AML-193 (cell line): Measurements from ENCODE around the gene MAEA.

ENCODE experiments used
- DNase-seq, 2 experiments: peaks; one replicate each; lab custom pipeline; 2025; lab: John Stamatoyannopoulos, UW

MAEA gene

GRCh38 chr4:1380368-1381151 is 90.9 kb downstream of the MAEA start:
- DNase-seq: no peak

GRCh38 chr4:1381181-1381621 is 91.5 kb downstream of the MAEA start:
- no peak for DNase-seq

- DNase-seq: no peak
Measured at GRCh38 chr4:1381944-1382541, 92.4 kb downstream of the MAEA start.

- DNase-seq: no peak
Measured at GRCh38 chr4:1382776-1383727, 93.4 kb downstream of the MAEA start.

- DNase-seq: no peak
Measured at GRCh38 chr4:1383728-1384591, 94.3 kb downstream of the MAEA start.

GRCh38 chr4:1384675-1385372 is 95.1 kb downstream of the MAEA start:
- no peak for DNase-seq

- DNase-seq: no peak
Measured at GRCh38 chr4:1385373-1386340, 96.0 kb downstream of the MAEA start.
